H1 (cell line): ENCODE measurements around the gene DLL4. TPM values are rescaled to one million over a fixed set of nuclear protein-coding genes. Genes with fewer than 3 reads are reported as not detected.

ENCODE experiments used
- CTCF ChIA-PET: fragments of 300-600 bp; sonication (Branson Sonifier 250); formaldehyde crosslinking; loops from one replicate; lab custom pipeline; 2021; ENCODE audit not compliant: partially characterized antibody; lab: Charles Lee
- POLR2A ChIA-PET: fragments of 300-600 bp; sonication (Branson Sonifier 250); formaldehyde crosslinking; loops from one replicate; lab custom pipeline; 2021; ENCODE audit warnings: inconsistent platforms; ENCODE audit not compliant: partially characterized antibody; lab: Charles Lee
- DNase-seq, 2 experiments: peaks; one replicate each; pipeline versions ENCODE4 v3.0.0 to v3.0.0-alpha.2; 2010 to 2022; ENCODE audit warnings: low spot score in 2 of 2, low read depth in 1 of 2, mixed read lengths in 1 of 2
- FAIRE-seq: peaks from 2 replicates; lab custom pipeline; 2011; peaks lifted over from hg19 to GRCh38; lab: Jason Lieb, UNC
- H2AFZ ChIP-seq: 2 replicates; pipeline ENCODE4 v1.8.1; 2012; ENCODE audit warnings: low read length, inconsistent platforms
- H2AK5ac ChIP-seq: 2 replicates; pipeline ENCODE4 v1.6.1; 2013; ENCODE audit warnings: low read depth, low read length
- H2BK120ac ChIP-seq: replicated peaks from 2 replicates; pipeline ENCODE3; 2013; ENCODE audit warnings: low read depth, low read length, inconsistent platforms
- H2BK12ac ChIP-seq: 2 replicates; pipeline ENCODE4 v1.6.1; 2013; ENCODE audit warnings: low read depth, low read length
- H2BK15ac ChIP-seq: 2 replicates; pipeline ENCODE4 v1.6.1; 2013; ENCODE audit warnings: low read length
- H2BK20ac ChIP-seq: 2 replicates; pipeline ENCODE4 v1.6.1; 2013; ENCODE audit warnings: low read length
- H2BK5ac ChIP-seq: 2 replicates; pipeline ENCODE4 v1.6.1; 2013; ENCODE audit warnings: low read depth, low read length
- H3K14ac ChIP-seq: 2 replicates; pipeline ENCODE4 v1.6.1; 2013; ENCODE audit warnings: inconsistent platforms; ENCODE audit not compliant: insufficient read length
- H3K18ac ChIP-seq: 2 replicates; pipeline ENCODE4 v1.6.1; 2013; ENCODE audit warnings: low read length; ENCODE audit errors: extremely low read depth
- H3K23ac ChIP-seq: 2 replicates; pipeline ENCODE4 v1.6.1; 2013; ENCODE audit warnings: inconsistent platforms; ENCODE audit not compliant: insufficient read length
- H3K23me2 ChIP-seq: 2 replicates; pipeline ENCODE4 v1.6.1; 2013; ENCODE audit warnings: low read depth, low read length
- H3K27ac ChIP-seq: 2 replicates; pipeline ENCODE4 v1.6.1; 2011; ENCODE audit warnings: low read depth, low read length, inconsistent platforms
- H3K27me3 ChIP-seq, 4 experiments: replicated peaks in 1 of 4; 1 replicate in 1 of 4; 2 replicates in 3 of 4; pipeline versions ENCODE4 v1.6.1 to v1.8.1; 2011 to 2013; ENCODE audit warnings: low read length in 3 of 4, mild to moderate bottlenecking in 3 of 4, inconsistent platforms in 2 of 4, mixed read lengths in 2 of 4, moderate library complexity in 1 of 4; ENCODE audit not compliant: control insufficient read depth in 3 of 4, insufficient read depth in 3 of 4; ENCODE audit errors: extremely low read depth in 1 of 4
- H3K36me3 ChIP-seq, 4 experiments: 2 replicates each; pipeline versions ENCODE4 v1.6.1 to v1.8.1; 2011 to 2013; ENCODE audit warnings: mild to moderate bottlenecking in 4 of 4, low read length in 3 of 4, moderate library complexity in 2 of 4, control low read depth in 1 of 4, inconsistent platforms in 1 of 4; ENCODE audit not compliant: insufficient read depth in 4 of 4, control insufficient read depth in 2 of 4
- H3K4ac ChIP-seq: replicated peaks from 2 replicates; pipeline ENCODE3; 2013; ENCODE audit warnings: low read length, low read depth, mixed read lengths, inconsistent platforms; ENCODE audit not compliant: insufficient read length
- H3K4me1 ChIP-seq, 4 experiments: replicated peaks in 1 of 4; 1 replicate in 1 of 4; 2 replicates in 3 of 4; pipeline versions ENCODE4 v1.6.1 to v1.8.1; 2011 to 2013; ENCODE audit warnings: low read length in 3 of 4, inconsistent platforms in 2 of 4, mixed read lengths in 1 of 4; ENCODE audit not compliant: insufficient read depth in 4 of 4, control insufficient read depth in 3 of 4
- H3K4me2 ChIP-seq, 2 experiments: 2 replicates each; pipeline versions ENCODE4 v1.6.1 to v1.8.1; 2011 to 2013; ENCODE audit warnings: low read depth in 2 of 2, low read length in 2 of 2, control low read depth in 1 of 2, inconsistent platforms in 1 of 2, mild to moderate bottlenecking in 1 of 2; ENCODE audit not compliant: insufficient read depth in 1 of 2
- H3K4me3 ChIP-seq, 4 experiments: fragments of 200-600, 300-600 bp in 1 of 4; sonication (generic), shearing (Covaris generic), sonication (Bioruptor Twin) in 1 of 4; 2 replicates each; pipeline versions ENCODE4 v1.5.1 to v1.8.1; 2011 to 2016; ENCODE audit warnings: low read length in 4 of 4, low read depth in 3 of 4, control low read depth in 2 of 4, inconsistent platforms in 2 of 4, mild to moderate bottlenecking in 2 of 4, mixed read lengths in 1 of 4, moderate library complexity in 1 of 4; ENCODE audit not compliant: insufficient read depth in 2 of 4; ENCODE audit errors: extremely low read depth in 1 of 4
- H3K56ac ChIP-seq: replicated peaks from 2 replicates; pipeline ENCODE3; 2013; ENCODE audit warnings: low read depth, mild to moderate bottlenecking, mixed read lengths, low read length, inconsistent platforms; ENCODE audit not compliant: insufficient read length
- H3K79me1 ChIP-seq: 2 replicates; pipeline ENCODE4 v1.6.1; 2013; ENCODE audit warnings: low read depth, low read length, control low read depth
- H3K79me2 ChIP-seq, 2 experiments: 2 replicates each; pipeline versions ENCODE4 v1.6.1 to v1.8.1; 2012 to 2013; ENCODE audit warnings: low read length in 2 of 2, mild to moderate bottlenecking in 2 of 2, inconsistent platforms in 1 of 2; ENCODE audit not compliant: insufficient read depth in 2 of 2, control insufficient read depth in 1 of 2
- H3K9ac ChIP-seq, 4 experiments: replicated peaks in 1 of 4; 1 replicate in 1 of 4; 2 replicates in 3 of 4; pipeline versions ENCODE4 v1.6.1 to v1.8.1; 2011 to 2013; ENCODE audit warnings: low read depth in 3 of 4, low read length in 3 of 4, control low read depth in 2 of 4, mild to moderate bottlenecking in 2 of 4, moderate library complexity in 2 of 4, inconsistent platforms in 1 of 4; ENCODE audit errors: extremely low read depth in 1 of 4
- H3K9me3 ChIP-seq, 2 experiments: 2 replicates each; pipeline versions ENCODE4 v1.6.1 to v1.8.1; 2012 to 2013; ENCODE audit warnings: mild to moderate bottlenecking in 2 of 2, moderate library complexity in 2 of 2, control low read depth in 1 of 2, inconsistent platforms in 1 of 2, low read depth in 1 of 2, low read length in 1 of 2, mixed read lengths in 1 of 2; ENCODE audit not compliant: insufficient read depth in 2 of 2
- H4K20me1 ChIP-seq, 2 experiments: replicated peaks in 1 of 2; 2 replicates each; pipeline versions ENCODE3 to v1.8.1; 2011 to 2013; ENCODE audit warnings: inconsistent platforms in 2 of 2, low read length in 2 of 2, mild to moderate bottlenecking in 1 of 2; ENCODE audit not compliant: insufficient read depth in 2 of 2, control insufficient read depth in 1 of 2
- H4K5ac ChIP-seq: 2 replicates; pipeline ENCODE4 v1.6.1; 2013; ENCODE audit warnings: low read length, low read depth, mixed read lengths, inconsistent platforms; ENCODE audit not compliant: insufficient read length
- H4K8ac ChIP-seq: 2 replicates; pipeline ENCODE4 v1.8.0; 2013; ENCODE audit warnings: mild to moderate bottlenecking, moderate library complexity, low read length, inconsistent platforms; ENCODE audit not compliant: insufficient read depth; ENCODE audit errors: extremely low read depth
- H4K91ac ChIP-seq: replicated peaks from 2 replicates; pipeline ENCODE3; 2013; ENCODE audit warnings: low read length, mixed read lengths, inconsistent platforms; ENCODE audit not compliant: insufficient read length
- ATF2 ChIP-seq: IDR thresholded peaks from 2 replicates; pipeline ENCODE4 v1.6.1; 2012; ENCODE audit warnings: low read length, inconsistent platforms
- BCL11A ChIP-seq, 2 experiments: IDR thresholded peaks; one replicate each; pipeline ENCODE4 v1.6.1; 2011; ENCODE audit warnings: low read depth in 2 of 2, low read length in 2 of 2, mild to moderate bottlenecking in 2 of 2
- EZH2 ChIP-seq: fragments of 200-600 bp; sonication (generic); IDR thresholded peaks from 2 replicates; pipeline ENCODE4 v1.7.1; 2012; ENCODE audit warnings: low read depth, mild to moderate bottlenecking, moderate library complexity, low read length, inconsistent platforms; ENCODE audit not compliant: severe bottlenecking
- HDAC2 ChIP-seq, 2 experiments: fragments of 300-600 bp in 1 of 2; sonication (generic) in 1 of 2; IDR thresholded peaks; 2 replicates each; pipeline ENCODE4 v1.6.1; 2011 to 2012; ENCODE audit warnings: low read depth in 2 of 2, low read length in 2 of 2, mild to moderate bottlenecking in 2 of 2, moderate library complexity in 2 of 2, borderline replicate concordance in 1 of 2, inconsistent platforms in 1 of 2
- PHF8 ChIP-seq: fragments of 200-600 bp; sonication (generic); conservative IDR thresholded peaks from 2 replicates; pipeline ENCODE4 v1.7.1; 2012; ENCODE audit warnings: low read depth, mild to moderate bottlenecking, inconsistent platforms, low read length, moderate library complexity
- POU5F1 ChIP-seq: IDR thresholded peaks from 2 replicates; pipeline ENCODE4 v1.6.1; 2011; ENCODE audit warnings: low read depth, mild to moderate bottlenecking, low read length, moderate library complexity
- TAF7 ChIP-seq: optimal IDR thresholded peaks from 2 replicates; pipeline ENCODE3; 2011; ENCODE audit warnings: low read depth, mild to moderate bottlenecking, inconsistent platforms, low read length, moderate library complexity, borderline replicate concordance
- TCF12 ChIP-seq: IDR thresholded peaks from 2 replicates; pipeline ENCODE4 v1.6.1; 2011; ENCODE audit warnings: low read depth, mild to moderate bottlenecking, low read length
- TEAD4 ChIP-seq: IDR thresholded peaks from 2 replicates; pipeline ENCODE4 v1.6.1; 2012; ENCODE audit warnings: low read depth, low read length, inconsistent platforms, mixed read lengths
- WGBS, 2 experiments: shearing (Covaris generic) in 1 of 2; methylation state at CpG; one replicate each; pipeline versions ENCODE4 v1.1.6 to v1.1.7; 2013 to 2015; ENCODE audit warnings: low lambda C conversion rate in 2 of 2, mixed read lengths in 2 of 2, inconsistent platforms in 1 of 2, low coverage in 1 of 2, missing lambda C conversion rate in 1 of 2; ENCODE audit not compliant: insufficient replicate concordance in 2 of 2, insufficient coverage in 1 of 2, insufficient read length in 1 of 2; ENCODE audit errors: extremely low coverage in 1 of 2, missing lambda C conversion rate in 1 of 2; 5-methylcytosine and 5-hydroxymethylcytosine counted together
- polyA plus RNA-seq, 7 experiments: library from polyadenylated mRNA; depleted of rRNA in 3 of 7; stranded (reverse) in 5 of 7; unstranded in 2 of 7; fragments of >200 nt in 5 of 7; fragments of 200-250 nt in 2 of 7; gene quantifications; 1 replicate in 5 of 7; 2 replicates in 1 of 7; 4 replicates in 1 of 7; pipeline versions ENCODE4 v1.2.1 to v1.2.3, GENCODE V29; 2011 to 2013; ENCODE audit warnings: missing spikeins in 2 of 7, mixed read lengths in 2 of 7
- total RNA-seq: library from RNA; stranded (reverse); fragmentation: NEBNext Ultra II Directional; extraction: Animal tissue kit (Norgen Biotek cat#: 25700); gene quantifications from 2 replicates; pipeline ENCODE4 v1.2.1, GENCODE V29; 2021

The DLL4 gene
- total and polyA plus RNA-seq, 2 of the 8 experiments (the other 6 are each of a cell fraction or from before 2014, with no cell fraction given): 0.23 to 0.60 TPM

GRCh38 chr15:40982855-40983254 is 53.7 kb downstream of the DLL4 start:
- no peaks in the 10 kb centered on the region for H3K79me2 ChIP-seq
- no peak overlapping the region for H3K4me2 ChIP-seq
- H2BK5ac ChIP-seq: no peak overlapping the region
- H3K27me3 ChIP-seq: no peaks in the 10 kb centered on the region
- no peak overlapping the region for H4K91ac ChIP-seq
- no peak overlapping the region for H2AK5ac ChIP-seq
- H3K9me3 ChIP-seq: no peaks in the 10 kb centered on the region
- no peak overlapping the region for H2BK15ac ChIP-seq
- H3K56ac ChIP-seq: no peak overlapping the region
- H3K4me1 ChIP-seq: no peaks in the 10 kb centered on the region
- no peak overlapping the region for H2BK12ac ChIP-seq
- DNase-seq: no peak
- no peak overlapping the region for H3K14ac ChIP-seq
- H2AFZ ChIP-seq: no peak overlapping the region
- no peak overlapping the region for H3K27ac ChIP-seq
- H3K4ac ChIP-seq: no peak overlapping the region
- H3K9ac ChIP-seq: no peak overlapping the region
- H3K23me2 ChIP-seq: no peaks in the 10 kb centered on the region
- no peak overlapping the region for H2BK120ac ChIP-seq
- no peak for FAIRE-seq
- H4K8ac ChIP-seq: no peak overlapping the region
- no peak overlapping the region for H4K5ac ChIP-seq
- H3K79me1 ChIP-seq: no peaks in the 10 kb centered on the region; the same call in 1 of the 2 replicates
- H3K36me3 ChIP-seq: peaks cover 43 to 88% (median 76%) of the 10 kb centered on the region in 4 experiments
- no peak overlapping the region for H3K23ac ChIP-seq
- H2BK20ac ChIP-seq: no peak overlapping the region
- no peak overlapping the region for H3K4me3 ChIP-seq
- ChIA-PET POLR2A (interaction anchor here (0.7 to 1.9 kb wide), 7 partner anchors 7 to 322 kb away, joined by 3 to 4 read pairs (median 3); partner anchors contain the start of gene CHAC1), CTCF (interaction anchor here (1.0 to 3.3 kb wide), 6 partner anchors 12 to 87 kb away, joined by 3 to 14 read pairs (median 6); no protein-coding TSS in a partner anchor)
- H3K18ac ChIP-seq: no peak overlapping the region
- WGBS, 2 experiments: 97% methylated on average over 13 of the region's 13 CpGs; no CpG with 5 or more reads in 1 of the 2 experiments
- H4K20me1 ChIP-seq: peaks cover 3 to 4% of the 10 kb centered on the region in 2 experiments
- TF ChIP-seq BCL11A (IDR thresholded peaks at IDR 0.05; ENCODE audit: low read depth in 2 of 2, low read length in 2 of 2) (no peak), TAF7 (no peak), HDAC2 (IDR thresholded peaks at IDR 0.05; ENCODE audit: borderline replicate concordance in 1 of 2, low read depth in 2 of 2, low read length in 2 of 2) (no peak), ATF2 (no peak), PHF8 (no peak), EZH2 (no peak), TEAD4 (no peak), POU5F1 (no peak), TCF12 (no peak)
